HG03558 (cell line): Measurements from ENCODE around the gene IL1RAPL2.
"Not testable (repeated sequence)": the region's sequence is repeated elsewhere in the genome, so short reads cannot be mapped to it uniquely, and the experiment has no call there.

Source experiments
- ATAC-seq: cut with Tn5 transposase; IDR thresholded peaks from one replicate; pipeline ENCODE4 v1.9.1; 2021; ENCODE audit warnings: moderate number of reproducible peaks; ENCODE audit not compliant: unreplicated experiment; ENCODE audit errors: extremely low read depth

Gene IL1RAPL2

GRCh38 chrX:104669063-104669462 is 103.1 kb downstream of the IL1RAPL2 start:
- no peak for ATAC-seq

GRCh38 chrX:104670051-104670450 is 104.1 kb downstream of the IL1RAPL2 start:
- ATAC-seq, result no peak

GRCh38 chrX:104677517-104677916 is 111.5 kb downstream of the IL1RAPL2 start:
- not testable (repeated sequence) for ATAC-seq

- ATAC-seq, result no peak
These were observed 113.2 kb downstream of the IL1RAPL2 start for GRCh38 chrX:104679175-104679574.

- ATAC-seq, result no peak
These were observed 115.2 kb downstream of the IL1RAPL2 start for GRCh38 chrX:104681214-104681613.

GRCh38 chrX:104684077-104684476 is 118.1 kb downstream of the IL1RAPL2 start:
- ATAC-seq, result no peak

- no peak for ATAC-seq
These were observed 129.6 kb downstream of the IL1RAPL2 start for GRCh38 chrX:104695593-104695992.

GRCh38 chrX:104696667-104697066 is 130.7 kb downstream of the IL1RAPL2 start:
- no peak for ATAC-seq

GRCh38 chrX:104697294-104697693 is 131.3 kb downstream of the IL1RAPL2 start:
- ATAC-seq, result no peak

GRCh38 chrX:104707042-104707441 is 141.0 kb downstream of the IL1RAPL2 start:
- ATAC-seq, result no peak

- ATAC-seq, result no peak
These were observed 141.6 kb downstream of the IL1RAPL2 start for GRCh38 chrX:104707572-104707971.

GRCh38 chrX:104712515-104712914 is 146.5 kb downstream of the IL1RAPL2 start:
- no peak for ATAC-seq

GRCh38 chrX:104721854-104722253 is 155.9 kb downstream of the IL1RAPL2 start:
- ATAC-seq, result no peak

- ATAC-seq, result no peak
These were observed 162.5 kb downstream of the IL1RAPL2 start for GRCh38 chrX:104728456-104728855.

- ATAC-seq, result no peak
These were observed 176.4 kb downstream of the IL1RAPL2 start for GRCh38 chrX:104742355-104742754.

GRCh38 chrX:104745152-104745551 is 179.2 kb downstream of the IL1RAPL2 start:
- no peak for ATAC-seq

GRCh38 chrX:104749951-104750610 is 184.1 kb downstream of the IL1RAPL2 start:
- no peak for ATAC-seq

- ATAC-seq, result no peak
These were observed 196.6 kb downstream of the IL1RAPL2 start for GRCh38 chrX:104762641-104763040.

- no peak for ATAC-seq
These were observed 223.8 kb downstream of the IL1RAPL2 start for GRCh38 chrX:104789784-104790183.

- ATAC-seq, result no peak
These were observed 229.8 kb downstream of the IL1RAPL2 start for GRCh38 chrX:104795804-104796203.

GRCh38 chrX:104803219-104803618 is 237.2 kb downstream of the IL1RAPL2 start:
- no peak for ATAC-seq

- ATAC-seq, result no peak
These were observed 240.3 kb downstream of the IL1RAPL2 start for GRCh38 chrX:104806346-104806745.
